DMS79 (cell line): ENCODE results near the gene ACTR3.

Source experiments
- DNase-seq: peaks from one replicate; lab custom pipeline; 2025; lab: John Stamatoyannopoulos, UW

The ACTR3 gene

DNA sequence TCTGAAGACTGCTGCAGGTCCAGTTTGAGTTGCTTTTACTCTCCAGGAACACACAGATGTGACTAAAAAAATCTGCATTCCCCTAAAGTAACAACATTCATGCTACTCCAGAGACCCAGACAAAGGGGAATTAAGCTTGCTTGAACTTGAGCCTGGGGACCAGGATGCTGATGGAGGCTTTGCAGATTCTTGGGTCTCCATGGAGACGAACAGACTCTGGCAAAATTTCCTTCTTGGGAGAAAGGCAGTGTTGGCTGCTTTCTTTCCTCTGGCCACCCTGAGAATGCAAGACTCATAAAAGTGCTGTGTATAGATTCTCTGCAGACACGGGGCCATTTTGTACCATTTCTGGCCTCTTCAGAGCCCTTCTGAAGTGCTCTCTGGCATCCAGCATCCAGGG lies 112.0 kb downstream of the ACTR3 start:
- DNase-seq: no peak

DNA sequence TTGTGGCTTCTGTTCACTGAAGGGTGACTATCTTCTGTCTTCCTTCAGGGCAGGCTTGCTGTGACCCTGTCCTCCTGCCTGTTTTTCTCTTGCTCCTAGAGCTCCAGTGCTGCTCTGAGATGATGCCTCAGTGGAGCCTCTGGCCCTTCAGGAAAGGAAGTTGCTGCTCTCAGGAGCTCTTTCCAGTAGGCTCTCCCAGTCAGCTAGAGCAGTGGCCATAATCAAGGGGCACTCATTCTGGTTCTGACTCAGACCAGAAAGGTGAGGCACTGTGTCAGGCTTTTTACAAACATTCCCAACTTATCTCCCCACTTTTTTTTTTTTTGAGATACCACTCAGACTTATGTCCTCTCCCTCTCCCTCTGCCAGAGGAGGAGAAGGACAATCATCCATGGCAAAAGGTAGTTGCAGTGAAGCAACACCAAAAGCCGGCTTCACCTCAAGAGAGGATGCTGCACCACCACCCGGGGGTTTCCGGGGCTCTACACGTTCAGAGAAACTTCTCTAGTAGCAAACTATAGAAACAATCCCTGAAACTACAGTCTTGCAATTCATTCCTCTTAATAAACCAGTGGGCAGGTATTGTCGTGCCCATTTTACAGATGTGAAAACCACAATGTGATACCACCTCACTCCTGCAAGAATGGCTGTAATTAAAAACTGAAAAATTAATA lies 115.4 kb downstream of the ACTR3 start:
- no peak for DNase-seq

DNA sequence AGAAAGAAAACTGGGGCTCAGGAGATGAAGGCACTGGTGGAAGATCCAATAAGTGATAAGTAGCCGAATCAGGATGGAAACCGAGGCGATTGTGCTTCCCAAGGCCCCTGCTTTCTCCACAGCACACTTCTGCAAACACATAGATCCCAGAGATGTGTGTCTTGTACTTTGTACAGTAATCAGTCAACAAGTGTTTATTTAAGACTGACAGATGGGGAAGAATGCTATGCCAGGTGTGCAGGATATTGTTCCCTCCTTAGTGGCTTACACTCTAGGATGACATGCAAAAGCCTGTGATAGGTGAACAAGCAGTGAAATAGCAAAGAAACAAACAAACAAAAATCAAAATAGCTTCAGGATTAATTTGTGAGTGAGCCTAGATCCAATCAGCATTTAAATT lies 116.6 kb downstream of the ACTR3 start:
- DNase-seq: no peak

DNA sequence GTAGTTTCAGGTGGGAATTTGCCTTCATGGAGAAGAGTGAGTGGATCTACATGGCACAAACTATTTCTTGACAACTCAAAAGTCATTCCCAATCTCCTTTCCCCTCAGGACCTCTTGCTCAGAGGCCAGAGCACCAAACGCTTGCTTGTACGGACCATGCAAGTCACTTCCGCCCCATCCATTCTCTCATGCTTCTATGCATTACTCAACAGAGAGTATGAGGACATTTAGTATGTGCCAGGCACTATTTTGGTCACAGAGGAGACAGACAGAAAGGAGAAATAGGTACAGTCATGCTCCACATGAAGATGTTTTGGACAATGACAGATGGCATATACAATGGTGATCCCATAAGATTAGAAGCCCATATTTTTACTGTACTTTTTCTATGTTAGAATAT lies 117.5 kb downstream of the ACTR3 start:
- DNase-seq: no peak

- no peak for DNase-seq
Observed at GRCh38 chr2:114008720-114009119, 118.8 kb downstream of the ACTR3 start.

DNA sequence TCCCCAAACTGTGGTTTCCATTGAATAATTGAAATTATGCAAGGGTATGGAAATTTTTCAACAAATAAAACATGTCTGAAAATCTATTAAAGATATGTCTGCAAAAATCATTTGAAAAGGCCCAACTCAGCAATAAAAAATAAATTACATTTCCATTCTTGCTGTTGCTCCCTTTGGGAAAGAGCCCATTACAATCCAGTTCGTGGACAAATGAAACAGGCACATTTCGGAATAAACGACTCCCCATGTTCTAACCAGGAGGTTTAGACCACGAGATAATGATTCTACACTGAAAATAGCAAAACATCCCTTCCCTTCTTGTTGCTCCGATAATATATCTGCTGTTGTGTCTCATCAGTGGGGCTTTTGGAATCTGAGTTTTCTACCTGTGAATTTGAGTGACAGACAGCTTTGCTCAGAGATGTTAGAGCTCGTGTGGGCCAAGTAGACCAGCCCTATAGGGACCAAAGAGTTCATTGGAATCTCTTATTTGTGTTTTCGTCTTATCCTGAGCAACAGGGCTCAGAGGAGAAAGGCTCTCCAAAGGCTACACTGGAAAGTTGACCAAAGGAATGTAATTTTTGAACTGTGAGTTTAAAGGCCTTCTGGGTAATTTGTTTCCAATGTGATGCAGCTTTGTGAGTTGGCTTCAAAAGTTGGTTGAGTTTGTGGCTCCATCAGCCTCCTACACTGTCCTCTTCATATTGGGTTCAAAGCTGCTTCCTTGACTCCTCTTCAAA lies 119.5 kb downstream of the ACTR3 start:
- no peak for DNase-seq

DNA sequence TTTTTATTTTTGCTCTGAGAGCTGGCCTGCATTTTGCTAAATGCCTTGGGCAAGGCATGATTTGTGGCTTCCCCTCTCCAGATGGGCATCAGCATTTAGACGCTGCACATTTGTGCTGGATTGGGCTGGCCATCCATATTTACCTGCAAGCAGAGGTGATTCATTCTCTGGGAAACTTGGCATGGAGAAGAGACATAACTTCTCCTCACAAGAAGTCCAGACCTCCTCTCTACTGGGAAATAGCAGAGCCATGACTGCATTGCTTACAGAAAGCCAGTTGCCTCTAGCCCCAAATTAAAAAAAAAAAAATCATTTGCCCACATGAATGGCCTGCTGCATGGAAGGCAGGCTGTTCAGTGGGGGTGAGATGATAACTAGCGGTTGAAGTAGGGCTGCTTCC lies 120.1 kb downstream of the ACTR3 start:
- no peak for DNase-seq

GRCh38 chr2:114011713-114012112 lies 121.8 kb downstream of the ACTR3 start:
- DNase-seq: no peak
